Endothelial cell of umbilical vein (primary cell): ENCODE results near the gene PRRX2. TPM values are rescaled to one million over a fixed set of nuclear protein-coding genes. Genes with fewer than 3 reads are reported as not detected.

Source experiments
- BruUV-seq: library from RNA; stranded (reverse); fragments of 400-500 nt; replicated peaks from 2 replicates; lab custom pipeline; 2021; lab: Mats Ljungman, UMichigan
- CTCF ChIA-PET: fragments of 300-600, 350-600 bp; sonication (Branson Sonifier 250); formaldehyde crosslinking; loops from one replicate; lab custom pipeline; 2021; ENCODE audit warnings: antibody characterized with exemption, inconsistent platforms; lab: Charles Lee
- POLR2A ChIA-PET: fragments of 300-600, 350-600 bp; sonication (Branson Sonifier 250); formaldehyde crosslinking; loops from one replicate; lab custom pipeline; 2021; ENCODE audit warnings: antibody characterized with exemption, inconsistent platforms; lab: Charles Lee
- DNase-seq: peaks from one replicate; pipeline ENCODE4 v3.0.0-alpha.2; 2011; ENCODE audit warnings: low read depth, low spot score
- FAIRE-seq: peaks from 2 replicates; lab custom pipeline; 2011; peaks lifted over from hg19 to GRCh38; lab: Jason Lieb, UNC
- H2AFZ ChIP-seq: 2 replicates; pipeline ENCODE4 v1.6.0; 2012; ENCODE audit warnings: low read depth, low read length, control low read depth, inconsistent platforms
- H3K27ac ChIP-seq: 2 replicates; pipeline ENCODE4 v1.5.1; 2011; ENCODE audit warnings: low read depth, mild to moderate bottlenecking, control low read depth, low read length, moderate library complexity; ENCODE audit not compliant: insufficient read depth
- H3K27me3 ChIP-seq, 2 experiments: 2 replicates each; pipeline versions ENCODE4 v1.6.0 to v1.6.1; 2011; ENCODE audit warnings: low read length in 2 of 2, mixed read lengths in 1 of 2; ENCODE audit not compliant: control insufficient read depth in 2 of 2, insufficient read depth in 2 of 2
- H3K36me3 ChIP-seq, 2 experiments: 2 replicates in 1 of 2; 3 replicates in 1 of 2; pipeline ENCODE4 v1.5.1; 2011; ENCODE audit warnings: low read length in 2 of 2, mild to moderate bottlenecking in 1 of 2, moderate library complexity in 1 of 2; ENCODE audit not compliant: control insufficient read depth in 2 of 2, insufficient read depth in 2 of 2; ENCODE audit errors: extremely low read depth in 1 of 2
- H3K4me1 ChIP-seq: 3 replicates; pipeline ENCODE4 v1.5.1; 2011; ENCODE audit warnings: mild to moderate bottlenecking, low read length; ENCODE audit not compliant: control insufficient read depth, insufficient read depth; ENCODE audit errors: extremely low read depth
- H3K4me2 ChIP-seq: 2 replicates; pipeline ENCODE4 v1.6.1; 2011; ENCODE audit warnings: low read length, control low read depth, mixed read lengths; ENCODE audit not compliant: insufficient read depth
- H3K4me3 ChIP-seq, 3 experiments: fragments of 200-600 bp in 1 of 3; sonication (generic), shearing (Covaris generic) in 1 of 3; replicated peaks in 1 of 3; 2 replicates each; pipeline ENCODE4 v1.5.1; 2011 to 2016; ENCODE audit warnings: control low read depth in 3 of 3, low read length in 3 of 3, mild to moderate bottlenecking in 2 of 3, inconsistent platforms in 1 of 3, low read depth in 1 of 3, moderate library complexity in 1 of 3; ENCODE audit not compliant: insufficient read depth in 1 of 3
- H3K79me2 ChIP-seq: 2 replicates; pipeline ENCODE4 v1.6.0; 2012; ENCODE audit warnings: low read length, inconsistent platforms; ENCODE audit not compliant: control insufficient read depth, insufficient read depth
- H3K9ac ChIP-seq: replicated peaks from 2 replicates; pipeline ENCODE3; 2011; ENCODE audit warnings: low read length, control low read depth; ENCODE audit not compliant: insufficient read depth; ENCODE audit errors: extremely low read depth
- H3K9me1 ChIP-seq: replicated peaks from 3 replicates; pipeline ENCODE4 v1.6.0; 2011; ENCODE audit warnings: mild to moderate bottlenecking, low read length; ENCODE audit not compliant: control insufficient read depth, insufficient read depth; ENCODE audit errors: extremely low read depth
- H3K9me3 ChIP-seq: replicated peaks from 2 replicates; pipeline ENCODE4 v1.5.1; 2012; ENCODE audit warnings: low read length, inconsistent platforms; ENCODE audit not compliant: control insufficient read depth, insufficient read depth
- H4K20me1 ChIP-seq: replicated peaks from 2 replicates; pipeline ENCODE3; 2011; ENCODE audit warnings: mild to moderate bottlenecking, low read length; ENCODE audit not compliant: control insufficient read depth, insufficient read depth; ENCODE audit errors: extremely low read depth
- EZH2 ChIP-seq: IDR thresholded peaks from 2 replicates; pipeline ENCODE4 v1.6.1; 2012; ENCODE audit warnings: borderline replicate concordance, low read depth, mild to moderate bottlenecking, moderate library complexity, low read length, inconsistent platforms; ENCODE audit not compliant: severe bottlenecking
- FOS ChIP-seq: IDR thresholded peaks from 2 replicates; pipeline ENCODE4 v1.6.1; 2011; ENCODE audit warnings: mild to moderate bottlenecking, low read length, moderate library complexity, borderline replicate concordance; ENCODE audit not compliant: insufficient read depth
- GATA2 ChIP-seq: IDR thresholded peaks from 2 replicates; pipeline ENCODE4 v1.7.0; 2011; ENCODE audit warnings: low read depth, mild to moderate bottlenecking, moderate library complexity, mixed read lengths, low read length; ENCODE audit not compliant: insufficient read length, insufficient read depth
- JUN ChIP-seq: IDR thresholded peaks from 2 replicates; pipeline ENCODE4 v1.6.1; 2011; ENCODE audit warnings: borderline replicate concordance, low read depth; ENCODE audit not compliant: insufficient read length, insufficient read depth
- MYC ChIP-seq: IDR thresholded peaks from one replicate; pipeline ENCODE4 v1.6.1; 2011; ENCODE audit warnings: mild to moderate bottlenecking, low read depth, low read length
- POLR2A ChIP-seq: IDR thresholded peaks from 2 replicates; pipeline ENCODE4 v1.6.1; 2012; ENCODE audit warnings: low read depth, mild to moderate bottlenecking, control low read depth, low read length
- POLR2AphosphoS5 ChIP-seq: IDR thresholded peaks from 2 replicates; pipeline ENCODE4 v1.6.1; 2012; ENCODE audit warnings: low read depth, mild to moderate bottlenecking, control low read depth, low read length, moderate library complexity; ENCODE audit not compliant: insufficient read depth
- dilution Hi-C: fragments of 300-500 bp; cut with MboI; formaldehyde crosslinking; loops from one replicate; pipeline ENCODE4 v1.15.0; 2019; ENCODE audit warnings: low sequenced_read_pairs; ENCODE audit not compliant: extremely low pct_ligation_motif_present
- intact Hi-C: fragments of 100-400 bp; cut with micrococcal nuclease; formaldehyde crosslinking; loops from one replicate; pipeline ENCODE4 v1.10.0; 2022
- polyA plus RNA-seq, 4 experiments: library from polyadenylated mRNA; depleted of rRNA in 3 of 4; stranded (reverse) in 3 of 4; unstranded in 1 of 4; fragments of >200 nt; gene quantifications; 2 replicates each; pipeline versions ENCODE4 v1.2.1 to v1.2.3, GENCODE V29; 2011 to 2012; ENCODE audit warnings: missing spikeins in 1 of 4
- total RNA-seq: library from RNA; stranded (reverse); gene quantifications from 2 replicates; pipeline ENCODE4 v1.2.3, GENCODE V29; 2021
- TF ChIP-seq, protein P1 (sequence below): IDR thresholded peaks from 2 replicates; pipeline ENCODE4 v1.6.1; 2011; ENCODE audit not compliant: insufficient read depth, insufficient read length
- TF ChIP-seq, protein P2 (sequence below), 2 donors: IDR thresholded peaks; 1 replicate in 1 of 2; 2 replicates in 1 of 2; pipeline ENCODE4 v1.5.1; 2011; ENCODE audit warnings: low read length in 2 of 2, mild to moderate bottlenecking in 2 of 2, moderate library complexity in 2 of 2, control low read depth in 1 of 2, inconsistent platforms in 1 of 2, low read depth in 1 of 2; ENCODE audit not compliant: insufficient read depth in 1 of 2; ENCODE audit errors: extremely low read depth in 1 of 2

PRRX2 gene
- total and polyA plus RNA-seq, 2 donors (not counting 3 experiments of a cell fraction or from before 2014, with no cell fraction given): 0.19 to 0.77 TPM

DNA sequence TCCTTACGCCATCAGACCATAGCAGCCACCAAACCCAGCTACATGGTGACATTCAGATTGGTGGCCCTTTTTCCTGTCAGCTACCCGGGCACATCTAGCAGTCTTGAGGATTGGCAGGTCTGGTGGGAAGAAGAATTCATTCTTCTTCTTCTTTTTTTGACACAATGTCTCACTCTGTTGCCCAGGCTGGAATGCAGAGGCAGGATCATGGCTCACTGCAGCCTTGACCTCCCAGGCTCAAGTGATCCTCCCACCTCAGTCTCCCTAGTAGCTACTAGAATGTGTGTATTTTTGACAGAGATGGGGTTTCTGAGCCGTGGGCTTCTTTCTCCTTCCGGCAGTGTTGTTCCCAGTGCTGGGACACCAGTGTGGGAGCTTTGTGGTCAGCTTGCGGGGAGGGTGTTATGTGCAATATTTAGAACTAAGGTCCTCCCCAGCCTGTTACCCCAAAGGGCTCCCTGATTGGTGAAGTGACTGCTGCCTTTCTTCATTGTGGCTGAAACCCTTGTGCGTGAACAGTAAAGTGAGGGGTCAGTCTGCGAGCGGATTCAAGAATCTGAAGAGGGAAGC lies 36.1 kb upstream of the PRRX2 start:
- Histone ChIP-seq H3K9me1 (no peaks in the 10 kb centered on the region), H3K27ac (no peak overlapping the region), H3K4me2 (no peak overlapping the region), H3K36me3 (peaks cover 2 to 11% of the 10 kb centered on the region in 2 experiments), H2AFZ (no peak overlapping the region), H3K79me2 (peaks cover 77% of the 10 kb centered on the region), H3K9me3 (no peaks in the 10 kb centered on the region), H3K27me3 (no peaks in the 10 kb centered on the region), H4K20me1 (no peaks in the 10 kb centered on the region), H3K4me3 (no peak overlapping the region), H3K9ac (no peak overlapping the region), H3K4me1 (peaks cover 16% of the 10 kb centered on the region)
- TF ChIP-seq EZH2: no peak
- TF ChIP-seq, protein P1, sequence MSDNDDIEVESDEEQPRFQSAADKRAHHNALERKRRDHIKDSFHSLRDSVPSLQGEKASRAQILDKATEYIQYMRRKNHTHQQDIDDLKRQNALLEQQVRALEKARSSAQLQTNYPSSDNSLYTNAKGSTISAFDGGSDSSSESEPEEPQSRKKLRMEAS: no peak
- no peak for TF ChIP-seq POLR2A
- no peak for TF ChIP-seq POLR2AphosphoS5
- no peak for TF ChIP-seq GATA2
- ChIA-PET POLR2A (no interaction called here), CTCF (interaction anchor here (2.0 kb wide), 1 partner anchor 498 kb away, joined by 7 read pairs; no protein-coding TSS in a partner anchor)
- dilution Hi-C loops: no loop called here
- FAIRE-seq (no peak), DNase-seq (no peak)
- intact Hi-C loops: no loop called here
- no TSS peak for BruUV-seq

DNA sequence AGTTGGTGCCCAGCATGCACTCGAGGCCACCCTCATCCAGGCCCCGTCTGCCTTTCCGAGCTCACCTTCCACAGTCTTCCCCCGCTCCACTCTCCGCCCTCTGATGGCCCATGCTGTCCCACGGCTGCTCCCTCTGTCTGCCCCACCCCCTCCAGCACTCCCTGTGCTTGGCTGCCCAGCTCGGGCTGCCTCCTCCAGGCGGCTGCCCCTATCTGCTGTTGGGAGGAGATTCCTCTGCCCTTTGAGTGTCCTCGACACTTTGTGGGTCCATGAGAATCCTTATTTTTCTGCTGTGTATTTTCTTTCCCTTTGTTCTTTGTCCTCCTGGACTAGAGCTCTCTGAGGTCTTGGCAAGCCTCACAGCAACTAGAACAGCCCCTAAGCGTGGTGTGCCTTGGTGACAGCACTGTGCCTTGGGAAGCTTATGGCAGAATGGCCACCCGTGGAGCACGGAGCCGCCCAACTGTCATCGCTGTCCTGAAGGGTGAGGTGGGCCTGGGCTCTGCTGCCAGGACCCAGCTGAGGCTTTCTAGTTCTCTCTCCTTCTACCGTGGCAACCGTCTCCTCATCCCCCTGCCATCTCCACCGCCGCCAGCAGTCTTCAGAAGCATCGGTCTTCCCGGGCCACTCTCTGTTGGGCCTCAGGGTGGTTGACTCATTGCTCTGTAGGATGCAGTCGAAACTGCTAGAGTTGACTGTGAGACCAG lies 34.3 kb upstream of the PRRX2 start:
- no peak for TF ChIP-seq GATA2
- TF ChIP-seq EZH2: no peak
- TF ChIP-seq, protein P1: no peak
- TF ChIP-seq, protein P2, sequence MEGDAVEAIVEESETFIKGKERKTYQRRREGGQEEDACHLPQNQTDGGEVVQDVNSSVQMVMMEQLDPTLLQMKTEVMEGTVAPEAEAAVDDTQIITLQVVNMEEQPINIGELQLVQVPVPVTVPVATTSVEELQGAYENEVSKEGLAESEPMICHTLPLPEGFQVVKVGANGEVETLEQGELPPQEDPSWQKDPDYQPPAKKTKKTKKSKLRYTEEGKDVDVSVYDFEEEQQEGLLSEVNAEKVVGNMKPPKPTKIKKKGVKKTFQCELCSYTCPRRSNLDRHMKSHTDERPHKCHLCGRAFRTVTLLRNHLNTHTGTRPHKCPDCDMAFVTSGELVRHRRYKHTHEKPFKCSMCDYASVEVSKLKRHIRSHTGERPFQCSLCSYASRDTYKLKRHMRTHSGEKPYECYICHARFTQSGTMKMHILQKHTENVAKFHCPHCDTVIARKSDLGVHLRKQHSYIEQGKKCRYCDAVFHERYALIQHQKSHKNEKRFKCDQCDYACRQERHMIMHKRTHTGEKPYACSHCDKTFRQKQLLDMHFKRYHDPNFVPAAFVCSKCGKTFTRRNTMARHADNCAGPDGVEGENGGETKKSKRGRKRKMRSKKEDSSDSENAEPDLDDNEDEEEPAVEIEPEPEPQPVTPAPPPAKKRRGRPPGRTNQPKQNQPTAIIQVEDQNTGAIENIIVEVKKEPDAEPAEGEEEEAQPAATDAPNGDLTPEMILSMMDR (IDR thresholded peaks at IDR 0.05; ENCODE audit: extremely low read depth in 1 of 2, insufficient read depth in 1 of 2, low read depth in 1 of 2, low read length in 2 of 2): no peak
- TF ChIP-seq MYC: no peak
- TF ChIP-seq FOS: no peak
- no peak for TF ChIP-seq POLR2AphosphoS5
- TF ChIP-seq POLR2A: no peak
- no peak for TF ChIP-seq JUN
- intact Hi-C loops: no loop called here
- Histone ChIP-seq H3K9me3 (no peaks in the 10 kb centered on the region), H3K9ac (no peak overlapping the region), H3K4me3 (no peak overlapping the region), H2AFZ (no peak overlapping the region), H3K4me1 (peaks cover 16% of the 10 kb centered on the region), H4K20me1 (no peaks in the 10 kb centered on the region), H3K36me3 (peaks cover 8 to 23% of the 10 kb centered on the region in 2 experiments), H3K27me3 (no peaks in the 10 kb centered on the region), H3K27ac (no peak overlapping the region), H3K79me2 (peaks cover 77% of the 10 kb centered on the region), H3K4me2 (no peak overlapping the region), H3K9me1 (no peaks in the 10 kb centered on the region)
- POLR2A ChIA-PET: no interaction called here
- dilution Hi-C loops: no loop called here
- CTCF ChIA-PET: interaction anchor here (1.0 to 1.4 kb wide), 2 partner anchors 8 to 491 kb away, joined by 3 to 4 read pairs; no protein-coding TSS in a partner anchor
- no peak for FAIRE-seq
- DNase-seq: no peak
- no TSS peak for BruUV-seq
